Stimulated activated CD4-positive, alpha-beta T cell treated with anti-CD3 and anti-CD28 coated beads, TNF-alpha, amount 100 ng/mL, for 4 hours (primary cell): ENCODE data around the gene GYG2.
"Not testable (repeated sequence)": the region's sequence is repeated elsewhere in the genome, so short reads cannot be mapped to it uniquely, and the experiment has no call there.

ENCODE experiments used
- DNase-seq, 3 experiments: peaks; one replicate each; pipeline ENCODE4 v3.0.0-alpha.2; 2020; ENCODE audit warnings: low read depth in 3 of 3

Gene GYG2

GRCh38 chrX:2828344-2828958 lies at the start of gene GYG2:
Gene GYG2, plus strand, starts transcription at chrX:2828930. Its CDS starts 1,259 bp downstream, at chrX:2830189.
- no peak for DNase-seq

- DNase-seq = not testable (repeated sequence)
Observed at GRCh38 chrX:2780472-2781225, 48.1 kb upstream of the GYG2 start.

- DNase-seq = no peak
Observed at GRCh38 chrX:2781226-2781571, 47.5 kb upstream of the GYG2 start.

- DNase-seq = no peak
Observed at GRCh38 chrX:2781698-2782097, 47.0 kb upstream of the GYG2 start.

GRCh38 chrX:2782171-2782570 lies 46.6 kb upstream of the GYG2 start:
- DNase-seq = no peak

- no peak for DNase-seq
Observed at GRCh38 chrX:2782778-2783177, 46.0 kb upstream of the GYG2 start.

GRCh38 chrX:2784026-2784425 lies 44.7 kb upstream of the GYG2 start:
- no peak for DNase-seq

GRCh38 chrX:2785538-2785937 lies 43.2 kb upstream of the GYG2 start:
- DNase-seq = no peak

- DNase-seq = no peak
Observed at GRCh38 chrX:2788980-2789379, 39.8 kb upstream of the GYG2 start.

- no peak for DNase-seq
Observed at GRCh38 chrX:2789569-2789968, 39.2 kb upstream of the GYG2 start.

GRCh38 chrX:2793752-2794151 lies 35.0 kb upstream of the GYG2 start:
- DNase-seq = no peak

- no peak for DNase-seq
Observed at GRCh38 chrX:2794336-2794735, 34.4 kb upstream of the GYG2 start.

- DNase-seq = not testable (repeated sequence)
Observed at GRCh38 chrX:2796808-2797207, 31.9 kb upstream of the GYG2 start.

- DNase-seq = no peak
Observed at GRCh38 chrX:2799369-2799768, 29.4 kb upstream of the GYG2 start.

- DNase-seq = not testable (repeated sequence)
Observed at GRCh38 chrX:2799980-2800379, 28.8 kb upstream of the GYG2 start.

GRCh38 chrX:2801223-2801622 lies 27.5 kb upstream of the GYG2 start:
- DNase-seq = no peak

- not testable (repeated sequence) for DNase-seq
Observed at GRCh38 chrX:2802376-2803090, 26.2 kb upstream of the GYG2 start.

GRCh38 chrX:2803486-2803885 lies 25.2 kb upstream of the GYG2 start:
- not testable (repeated sequence) for DNase-seq

- not testable (repeated sequence) for DNase-seq
Observed at GRCh38 chrX:2804106-2804843, 24.5 kb upstream of the GYG2 start.

GRCh38 chrX:2804858-2805257 lies 23.9 kb upstream of the GYG2 start:
- DNase-seq = not testable (repeated sequence)

GRCh38 chrX:2811271-2811670 lies 17.5 kb upstream of the GYG2 start:
- DNase-seq = no peak
